Stimulated activated CD4-positive, alpha-beta T cell treated with anti-CD3 and anti-CD28 coated beads, TNF-alpha, amount 100 ng/mL, for 24 hours (primary cell): Measurements from ENCODE around the gene PITRM1.

Experiments
- DNase-seq, 3 experiments: peaks; one replicate each; pipeline ENCODE4 v3.0.0-alpha.2; 2020; ENCODE audit warnings: low read depth in 3 of 3

Gene PITRM1

DNA sequence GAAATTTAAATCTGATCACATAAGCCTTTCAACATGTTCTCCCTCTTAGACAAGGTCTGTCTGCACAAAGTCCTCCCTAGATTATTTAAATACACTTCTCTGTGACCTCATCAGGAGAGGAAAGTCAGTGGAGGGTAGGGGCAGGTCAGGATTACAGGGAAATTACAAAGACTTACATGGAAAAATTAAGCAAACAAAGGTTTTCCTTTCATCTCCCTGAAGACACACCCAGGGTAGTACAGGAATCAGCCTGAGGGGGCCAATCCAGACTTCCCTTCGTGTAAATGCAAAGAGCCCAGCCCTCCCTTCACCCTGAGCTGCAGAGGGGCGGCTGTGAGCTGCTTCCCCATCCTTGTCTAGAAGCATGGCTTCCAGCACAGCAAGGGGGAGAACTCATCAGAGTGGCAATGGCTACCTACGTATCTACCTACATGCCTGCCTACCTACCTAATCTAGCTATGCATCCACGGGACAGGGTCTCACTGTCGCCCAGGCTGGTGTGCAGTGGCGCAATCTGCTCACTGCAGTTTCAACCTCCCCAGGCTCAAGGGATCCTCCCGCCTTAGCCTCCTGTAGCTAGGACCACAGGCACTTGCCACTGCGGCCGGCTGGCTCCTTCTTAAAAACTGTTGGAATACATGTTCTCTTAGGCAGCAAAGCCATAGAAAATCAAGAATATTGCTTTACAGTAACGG lies 33.2 kb downstream of the PITRM1 start:
- no peak for DNase-seq

DNA sequence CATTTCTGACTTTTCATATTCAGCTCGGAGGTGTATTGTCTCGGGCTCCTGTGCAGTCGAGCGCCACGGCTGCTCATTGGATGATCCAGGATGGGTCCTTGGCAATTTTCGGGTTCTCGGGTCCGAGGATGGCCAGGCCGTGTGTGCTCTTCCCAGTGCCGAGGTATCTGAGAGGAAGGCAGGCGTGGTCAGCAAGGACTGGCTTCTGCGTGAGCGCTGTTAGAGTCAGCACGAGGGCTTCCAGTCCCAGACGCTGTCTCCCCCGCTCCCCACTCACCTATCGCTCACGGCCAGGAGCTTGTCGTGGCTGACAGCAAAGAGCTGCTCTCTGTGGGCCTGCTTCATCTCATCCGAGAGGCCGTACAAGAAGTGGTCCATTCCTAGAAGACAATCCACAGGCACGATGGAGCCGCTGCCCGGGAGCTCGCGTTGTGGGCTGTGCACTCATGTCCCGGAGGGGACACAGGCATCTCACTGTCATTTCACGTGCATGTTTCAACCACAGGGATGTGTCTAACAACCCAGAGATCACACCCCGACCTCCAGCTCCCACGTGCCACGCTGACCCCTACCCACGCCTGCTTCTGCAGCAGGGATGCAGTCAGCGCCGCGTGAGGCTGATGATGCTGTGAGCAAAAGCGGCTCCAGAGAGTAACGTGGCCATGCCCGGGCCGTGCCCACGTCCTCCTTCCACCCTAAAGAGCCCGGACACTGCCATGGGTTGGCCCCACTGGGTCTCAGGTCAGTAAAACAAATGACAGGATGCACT lies 34.4 kb downstream of the PITRM1 start:
- no peak for DNase-seq

DNA sequence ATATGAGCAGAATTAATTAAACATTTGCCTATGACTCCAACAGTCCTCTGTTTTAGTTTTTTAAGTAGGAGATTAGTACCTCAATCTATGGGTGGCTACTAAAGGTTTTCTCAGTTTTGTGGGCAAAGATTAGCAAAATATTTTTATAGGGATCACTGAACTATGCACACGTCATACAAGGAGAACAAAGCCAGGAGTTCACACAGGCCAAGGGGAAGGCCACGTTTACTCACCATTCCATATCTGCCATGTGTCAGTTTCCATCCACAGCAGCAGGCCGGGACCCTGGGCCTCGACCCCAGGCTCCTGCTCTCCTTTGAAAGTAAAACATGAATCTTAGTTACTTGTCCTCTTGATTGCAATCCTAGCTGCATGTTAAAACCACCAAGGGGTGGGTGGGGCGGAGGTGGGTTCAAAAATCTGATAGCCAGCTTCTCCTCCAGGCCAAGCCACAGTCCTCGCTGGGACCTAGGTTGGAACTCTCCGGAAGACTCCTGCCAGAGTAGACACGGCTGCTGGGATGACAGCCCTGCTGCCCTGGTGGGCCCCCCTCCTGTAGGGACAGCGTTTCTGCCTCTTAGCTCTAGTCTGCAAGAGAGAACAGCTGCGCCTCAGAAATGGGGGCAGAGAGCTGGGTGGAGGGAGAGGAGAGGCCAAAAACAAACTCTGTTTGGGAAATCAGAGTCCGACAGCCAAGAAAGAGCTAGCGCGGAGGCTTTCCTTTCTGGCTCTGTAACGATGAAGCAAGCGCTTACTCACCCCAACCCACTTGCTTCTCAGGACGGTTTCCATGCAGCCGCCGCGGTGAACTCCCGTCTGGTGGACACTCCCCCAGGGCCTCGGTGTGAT lies 35.6 kb downstream of the PITRM1 start:
- DNase-seq: no peak

DNA sequence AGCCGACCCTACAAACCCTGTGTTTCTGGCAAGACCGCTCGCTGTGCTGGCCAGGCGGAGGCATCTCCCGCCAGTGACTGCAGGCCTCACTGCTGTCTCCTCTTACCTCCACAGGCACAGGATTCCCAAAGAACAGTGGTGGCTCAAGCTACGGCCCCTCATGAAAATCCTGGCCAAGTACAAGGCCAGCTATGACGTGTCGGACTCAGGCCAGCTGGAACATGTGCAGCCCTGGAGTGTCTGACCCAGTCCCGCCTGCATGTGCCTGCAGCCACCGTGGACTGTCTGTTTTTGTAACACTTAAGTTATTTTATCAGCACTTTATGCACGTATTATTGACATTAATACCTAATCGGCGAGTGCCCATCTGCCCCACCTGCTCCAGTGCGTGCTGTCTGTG lies 36.2 kb downstream of the PITRM1 start:
- DNase-seq: no peak

DNA sequence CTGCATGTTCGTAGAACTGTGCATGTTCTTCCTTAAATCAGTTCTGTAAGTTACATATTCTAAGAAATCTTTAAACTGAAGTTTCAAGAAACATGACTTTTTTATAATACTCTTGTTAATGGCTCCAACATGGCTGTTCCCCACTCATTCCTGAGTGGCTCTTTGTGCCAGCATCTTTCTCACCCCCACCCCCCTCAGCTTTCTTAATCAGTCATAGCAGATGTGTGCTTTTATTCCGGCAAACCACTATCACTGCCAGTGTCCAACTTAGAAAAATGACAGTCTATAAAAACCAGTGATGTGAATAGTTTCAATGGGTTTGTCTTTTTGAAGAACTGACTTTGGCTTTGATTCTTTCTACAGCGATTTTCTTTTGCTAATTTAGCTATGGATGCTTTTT lies 37.6 kb downstream of the PITRM1 start:
- no peak for DNase-seq

DNA sequence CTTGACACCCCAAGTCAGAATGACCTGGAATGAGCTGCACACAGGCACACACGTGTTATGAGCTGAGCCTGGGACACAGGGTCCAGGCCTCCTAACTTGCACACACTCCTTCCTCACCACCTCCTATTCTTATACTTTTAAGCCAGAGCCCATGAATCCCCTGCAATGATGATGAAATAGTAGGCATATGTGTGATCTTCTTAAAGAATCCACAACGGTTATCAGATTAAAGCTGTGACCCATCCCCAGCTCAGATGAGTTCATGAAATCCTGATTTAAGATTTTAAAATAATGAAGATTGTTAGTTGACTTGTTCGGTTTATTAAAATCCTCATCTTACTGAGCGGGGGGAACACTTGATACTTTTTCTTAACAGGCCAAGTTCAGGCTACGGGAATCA lies 38.6 kb downstream of the PITRM1 start:
- DNase-seq: no peak

DNA sequence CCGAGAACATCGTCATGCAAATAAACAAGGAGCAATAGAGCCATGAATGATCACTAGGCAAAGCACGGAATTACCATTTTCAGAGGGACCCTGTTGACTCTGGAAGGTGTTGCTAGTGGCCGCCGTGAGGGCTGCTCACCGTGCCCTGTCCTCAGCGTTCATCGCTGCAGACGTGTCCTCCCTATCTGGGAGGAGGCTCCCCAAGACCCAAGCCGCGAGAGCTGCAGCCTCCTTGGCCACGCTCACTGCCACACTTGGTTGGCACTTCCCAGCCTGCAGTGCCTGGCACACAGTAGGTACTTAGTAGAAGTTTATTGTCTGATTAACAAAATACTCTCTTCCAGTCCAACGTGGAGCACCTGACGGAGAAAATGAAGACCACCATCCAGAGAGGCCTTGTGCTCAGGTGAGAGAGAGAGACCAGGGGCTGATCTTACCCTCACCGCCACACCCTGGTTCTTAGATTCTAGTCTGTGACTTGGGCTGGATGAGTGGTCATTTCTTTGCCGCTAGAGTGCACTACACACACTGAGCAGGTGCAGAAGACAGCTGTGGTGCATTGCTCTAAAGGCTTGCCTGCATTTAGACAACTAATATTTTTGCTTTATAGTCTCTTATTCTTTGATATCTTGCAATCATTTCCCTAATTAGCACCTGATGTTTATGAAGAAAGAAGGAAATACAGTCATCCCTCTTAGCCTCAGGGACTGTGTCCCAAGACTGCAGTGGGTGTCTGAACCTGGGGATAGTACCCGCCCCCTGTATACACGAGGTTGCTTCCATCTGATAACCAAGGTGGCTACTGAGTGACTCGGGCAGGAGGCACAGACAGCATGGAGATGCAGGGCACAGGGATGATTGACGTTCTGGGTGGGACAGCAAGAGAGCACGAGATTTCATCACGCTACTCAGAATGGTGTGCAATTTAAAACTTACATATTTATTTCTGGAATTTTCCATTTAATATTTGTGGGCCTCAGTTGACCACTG lies 40.3 kb downstream of the PITRM1 start:
- no peak for DNase-seq

DNA sequence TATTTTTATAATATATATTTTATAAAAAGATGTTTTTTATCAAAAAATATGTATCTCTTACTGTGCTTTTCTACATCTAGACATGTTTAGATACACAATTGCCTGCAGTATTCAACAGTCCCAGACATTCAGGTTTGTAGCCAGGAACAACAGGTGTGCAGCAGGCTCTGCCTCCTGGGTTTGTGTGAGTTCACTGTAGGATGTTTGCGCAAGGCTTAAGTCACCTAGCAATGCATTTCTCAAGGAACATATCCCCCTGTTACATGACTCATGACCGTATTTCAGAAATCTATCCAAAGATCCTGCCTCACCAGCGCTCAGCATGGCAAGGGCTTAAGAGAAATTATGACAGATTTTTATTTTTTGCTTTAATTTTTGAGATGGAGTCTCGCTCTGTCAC lies 41.5 kb downstream of the PITRM1 start:
- DNase-seq: no peak

DNA sequence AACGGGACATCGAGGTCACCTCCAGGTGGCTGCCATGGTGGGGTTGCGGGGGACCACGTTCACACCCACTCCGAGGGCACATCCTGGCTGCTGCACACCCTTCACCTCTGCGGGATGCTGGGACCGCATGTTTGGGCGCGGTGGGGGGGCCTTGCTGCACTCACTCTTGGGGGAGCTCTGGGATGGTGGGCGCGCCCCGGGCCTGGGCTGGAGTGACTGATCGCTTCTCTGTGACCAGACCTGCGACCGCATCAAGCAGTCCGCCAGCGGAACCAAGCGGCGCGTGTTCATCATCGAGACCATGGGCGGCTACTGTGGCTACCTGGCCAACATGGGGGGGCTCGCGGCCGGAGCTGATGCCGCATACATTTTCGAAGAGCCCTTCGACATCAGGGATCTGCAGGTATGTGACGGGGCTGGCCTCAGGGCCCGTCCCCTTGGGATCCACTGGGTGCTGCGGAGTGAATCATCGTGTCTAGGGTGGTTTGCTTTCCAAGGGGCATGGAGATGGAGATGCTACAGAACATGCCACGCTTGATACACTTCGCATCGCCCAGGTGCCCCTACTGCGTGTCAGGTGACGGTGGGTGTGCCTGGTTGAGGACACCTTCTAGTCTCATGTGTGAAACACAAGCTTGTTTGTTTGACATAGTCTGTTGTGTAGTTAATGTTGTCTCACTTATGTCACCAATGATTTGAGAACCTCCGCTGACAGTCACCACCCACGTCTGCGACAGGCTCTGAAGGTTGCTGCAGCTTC lies 42.8 kb downstream of the PITRM1 start:
- DNase-seq: no peak

DNA sequence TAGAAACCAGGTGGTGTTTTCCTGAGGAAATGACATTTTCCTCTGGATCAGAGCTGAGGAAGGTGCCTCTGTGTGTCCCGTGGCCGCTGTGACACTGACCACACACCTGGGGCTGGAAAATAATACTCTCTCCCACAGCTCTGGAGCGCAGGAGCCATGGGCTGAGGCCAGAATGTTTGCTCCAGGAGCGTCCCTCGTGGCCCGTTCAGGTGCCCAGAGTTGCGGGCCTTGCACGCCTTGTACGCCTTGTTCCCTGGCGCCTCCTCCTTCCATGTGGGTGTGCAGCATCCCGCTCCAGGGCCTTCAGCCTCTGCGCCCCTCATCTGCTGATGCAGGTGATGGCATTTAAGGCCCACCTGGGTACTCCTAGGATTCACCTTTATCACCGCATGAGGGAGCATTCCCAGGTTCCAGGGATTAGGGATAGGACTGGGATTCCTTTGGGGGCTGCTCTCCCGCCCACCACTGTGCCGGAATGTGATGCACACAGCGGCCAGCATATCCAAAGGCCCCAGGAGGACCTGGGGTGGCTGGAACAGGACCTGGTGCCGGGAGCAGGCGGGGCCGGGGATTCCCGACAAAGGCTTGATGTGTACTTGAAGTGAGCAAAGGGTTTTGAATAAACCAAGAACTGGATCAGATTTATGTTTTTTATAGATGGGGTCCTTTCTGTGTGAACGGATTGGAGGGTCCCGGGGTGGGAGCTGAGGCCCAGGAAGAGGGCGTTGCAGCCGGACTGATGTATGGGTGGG lies 44.0 kb downstream of the PITRM1 start:
- no peak for DNase-seq

DNA sequence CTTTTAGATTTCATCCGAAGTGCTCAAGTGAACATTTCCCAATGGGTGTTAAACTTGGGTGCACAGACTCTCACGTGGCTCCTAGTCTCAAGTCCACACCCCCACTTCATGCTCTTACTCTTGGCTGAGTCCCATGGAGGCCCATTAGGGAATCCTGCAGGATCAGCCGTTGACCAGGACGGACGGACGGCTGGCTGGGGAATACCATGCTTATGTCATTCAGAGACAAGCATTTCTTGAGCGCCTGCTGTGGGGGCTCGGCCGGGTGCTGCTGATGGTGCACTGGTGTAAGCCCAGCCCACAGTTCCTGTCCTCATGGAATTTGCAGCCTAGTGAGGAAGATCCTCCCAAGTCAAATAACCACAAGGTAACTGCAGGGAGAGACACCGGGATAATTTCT lies 44.7 kb downstream of the PITRM1 start:
- no peak for DNase-seq

DNA sequence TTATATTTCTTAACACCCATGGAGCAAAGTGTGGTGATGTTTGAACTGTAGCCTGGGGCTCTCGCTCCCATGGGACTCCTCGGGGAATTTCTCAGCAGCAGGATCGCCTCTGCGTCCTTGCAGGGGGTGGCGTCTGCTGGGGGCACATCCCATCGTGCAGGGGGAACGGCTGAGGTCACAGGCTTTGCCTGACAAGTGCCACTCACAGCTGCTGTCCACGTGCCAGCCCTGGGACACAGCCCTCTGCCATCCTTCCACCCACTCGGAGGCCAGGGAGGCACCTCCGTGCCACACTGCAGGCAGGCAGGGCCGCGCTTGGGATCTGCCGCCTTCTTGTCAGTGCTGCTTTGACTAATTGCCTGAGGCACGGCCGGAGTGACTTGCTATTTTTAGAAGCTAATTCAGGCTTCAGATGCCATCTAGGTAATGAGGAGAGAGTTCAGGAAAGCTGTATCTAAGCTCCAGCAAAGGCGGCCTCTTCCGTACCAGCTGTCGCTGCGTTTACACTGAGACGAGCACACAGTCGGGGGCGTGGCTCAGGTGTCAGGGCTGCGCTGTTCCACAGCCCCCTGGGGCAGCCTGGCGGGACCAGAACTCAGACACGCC lies 45.7 kb downstream of the PITRM1 start:
- DNase-seq: no peak

DNA sequence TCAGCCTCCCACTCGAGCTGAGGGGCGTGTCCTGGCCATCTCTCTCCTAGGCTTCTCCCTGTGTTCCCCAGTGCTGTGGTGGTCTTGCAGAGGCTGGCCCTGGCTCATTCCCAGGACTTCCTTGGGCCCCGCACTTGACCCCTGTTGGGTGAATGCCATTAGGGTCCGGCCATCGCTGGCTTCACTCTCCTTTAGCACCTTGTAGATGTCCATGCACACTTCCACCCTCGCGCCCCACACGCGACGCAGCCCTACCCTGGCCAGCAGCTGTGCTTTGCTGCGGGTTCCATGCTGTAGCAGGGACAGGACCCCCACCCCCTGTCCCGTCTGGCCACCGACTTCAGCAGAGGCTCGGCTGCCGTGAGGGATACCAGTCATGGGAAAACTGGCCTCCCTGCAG lies 46.3 kb downstream of the PITRM1 start:
- no peak for DNase-seq

DNA sequence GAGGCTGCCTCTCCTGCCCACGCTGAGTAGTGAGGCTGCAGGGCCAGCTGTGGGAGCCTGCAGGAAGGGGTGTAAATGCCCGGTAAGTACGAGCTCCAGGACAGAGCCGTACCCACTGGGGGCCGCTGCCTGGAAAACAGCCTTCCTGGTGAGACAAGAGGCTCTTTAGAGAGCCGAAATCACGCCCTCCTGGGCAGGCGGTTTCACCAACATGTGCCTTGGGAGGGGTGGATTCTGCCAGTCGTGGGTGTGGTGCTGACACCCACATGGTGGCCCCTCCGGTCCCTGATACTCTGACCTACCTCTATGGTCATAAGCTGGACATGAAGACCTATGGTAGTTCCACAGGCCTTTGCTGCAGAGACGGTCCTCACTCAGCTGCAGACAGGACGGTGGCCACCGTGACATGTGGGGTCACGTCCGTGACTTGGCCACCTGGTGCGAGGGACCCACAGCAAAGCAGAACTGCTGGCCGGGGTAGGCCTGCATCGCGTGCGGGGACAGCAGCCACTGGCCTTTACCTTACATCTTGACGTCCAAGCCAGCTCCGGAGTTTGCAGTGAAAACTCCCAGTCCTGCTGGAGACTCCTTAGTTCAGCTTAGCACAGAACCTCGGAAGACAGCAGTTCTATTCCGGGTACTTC lies 46.9 kb downstream of the PITRM1 start:
- no peak for DNase-seq

DNA sequence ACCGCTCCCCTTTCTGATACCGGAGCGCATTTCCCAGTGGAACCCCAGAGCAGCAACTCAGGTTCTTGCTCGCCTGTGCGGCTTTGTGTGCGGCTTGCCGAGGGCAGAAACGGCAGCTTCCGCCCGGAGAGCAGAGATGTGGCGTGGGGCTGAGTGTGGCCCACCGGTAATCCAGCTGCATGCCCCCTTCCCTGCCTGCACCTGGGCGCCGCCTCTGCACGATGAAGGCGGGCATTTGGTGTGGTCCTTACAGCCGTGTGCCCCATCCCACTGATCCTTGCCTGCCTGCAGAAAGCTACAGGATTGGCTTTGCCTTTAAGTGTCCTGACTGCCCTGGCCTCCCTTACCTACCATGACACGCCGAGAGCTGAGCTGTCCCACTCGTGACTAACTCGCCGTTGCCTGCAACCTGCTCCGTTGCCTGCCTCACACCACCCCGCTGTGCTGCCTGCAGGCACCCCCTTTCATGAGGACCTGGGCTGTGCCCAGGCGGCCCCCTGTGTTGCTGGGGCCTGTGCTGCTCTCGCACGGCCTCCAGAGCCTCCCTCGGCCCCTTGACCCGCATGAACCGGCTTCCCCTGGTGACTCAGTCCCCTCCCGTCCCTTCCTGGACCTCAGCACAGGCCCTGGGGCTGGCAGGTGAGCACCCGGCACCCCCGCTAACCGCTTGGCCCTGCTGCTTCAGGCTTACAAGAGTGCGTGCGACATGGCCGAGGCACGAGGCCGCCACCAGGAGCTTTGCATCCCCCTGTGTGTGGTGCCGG lies 48.0 kb downstream of the PITRM1 start:
- no peak for DNase-seq

DNA sequence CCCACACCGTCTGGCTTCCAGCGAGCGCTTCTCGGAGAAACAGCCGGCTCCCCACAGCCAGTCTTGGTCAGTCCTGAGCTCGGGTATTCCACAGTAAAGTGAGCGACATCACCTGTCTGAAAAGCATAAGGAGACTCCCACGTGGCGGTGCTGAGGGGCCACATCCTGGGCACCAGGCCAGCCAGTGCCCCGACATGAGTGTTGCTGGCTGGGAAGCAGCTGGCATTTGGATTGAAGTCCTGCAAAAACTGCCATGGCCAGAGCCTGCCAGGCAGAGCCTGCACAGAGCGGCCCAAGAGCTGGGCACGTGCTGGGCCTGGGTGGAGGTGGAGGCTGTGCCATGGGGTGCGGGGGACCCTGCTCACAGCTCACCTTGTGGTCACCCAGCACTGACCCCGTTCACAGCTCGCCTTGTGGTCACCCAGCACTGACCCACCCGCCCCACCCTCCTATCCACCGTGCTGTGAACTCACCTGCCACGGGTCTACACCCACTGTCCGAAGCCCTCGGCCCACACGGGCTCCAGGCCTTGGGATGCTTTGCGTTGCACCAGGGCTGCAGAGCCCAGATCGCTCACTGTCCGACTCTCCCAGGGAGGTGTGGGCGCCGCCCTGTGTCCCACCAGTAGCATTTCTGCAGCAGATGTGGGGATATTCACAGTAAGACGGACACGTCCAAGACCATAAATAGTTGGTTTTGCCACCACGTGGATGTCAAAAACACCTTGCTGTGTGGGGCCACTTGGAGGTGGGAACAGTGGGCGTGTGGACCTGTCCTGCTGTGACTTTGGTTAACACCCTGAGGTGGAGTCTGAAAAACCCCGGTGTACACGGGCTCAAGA lies 48.8 kb downstream of the PITRM1 start:
- DNase-seq: no peak

DNA sequence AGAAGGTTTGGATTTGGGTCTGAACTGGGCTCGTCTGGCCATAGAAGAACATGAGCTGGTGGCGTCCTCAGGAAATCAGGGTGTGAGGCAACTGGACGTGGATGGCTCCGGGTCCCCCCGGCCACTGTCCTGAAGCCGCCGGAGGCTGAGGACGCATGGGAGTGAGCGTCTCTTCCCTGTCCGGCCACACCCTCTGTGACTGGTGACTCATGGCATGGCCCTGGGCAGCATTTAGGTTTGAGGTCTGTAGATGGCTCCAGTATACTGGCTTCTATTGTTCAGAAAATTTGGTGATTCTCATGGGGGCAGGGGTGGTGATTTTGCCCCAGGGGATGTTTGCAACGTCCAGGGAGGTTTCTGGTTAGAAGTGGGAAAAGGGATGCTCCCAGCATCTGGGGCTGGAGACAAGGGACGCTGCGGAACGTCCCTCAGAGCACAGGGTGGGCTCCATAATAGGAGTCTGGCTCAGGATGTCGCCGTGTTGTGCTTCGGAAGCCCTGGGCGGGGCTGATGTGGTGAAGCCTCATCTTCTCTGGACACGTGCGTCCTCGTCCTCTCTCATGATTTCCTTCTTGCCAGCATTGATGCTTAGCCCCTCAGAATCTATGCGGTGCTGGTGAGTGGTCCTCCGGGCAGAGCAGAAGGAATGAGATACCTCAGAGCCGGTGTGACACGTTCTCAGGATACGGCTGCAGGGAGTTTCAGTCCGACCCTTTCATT lies 49.9 kb downstream of the PITRM1 start:
- no peak for DNase-seq
